ENCODE data around the gene APBA1.

APBA1 gene

GRCh38 chr9:69392826-69393225 is 279.3 kb downstream of the APBA1 start:
- DNase-seq: no peak

GRCh38 chr9:69391946-69392345 is 280.2 kb downstream of the APBA1 start:
- DNase-seq: no peak

GRCh38 chr9:69391487-69391886 is 280.7 kb downstream of the APBA1 start:
- DNase-seq: no peak

- no peak for DNase-seq
These were observed 282.7 kb downstream of the APBA1 start for GRCh38 chr9:69389437-69389995.

GRCh38 chr9:69388596-69388995 is 283.6 kb downstream of the APBA1 start:
- DNase-seq: no peak

- no peak for DNase-seq
These were observed 285.5 kb downstream of the APBA1 start for GRCh38 chr9:69386651-69387050.

GRCh38 chr9:69385581-69386033 is 286.6 kb downstream of the APBA1 start:
- no peak for DNase-seq

- DNase-seq: no peak
These were observed 290.0 kb downstream of the APBA1 start for GRCh38 chr9:69382135-69382534.

- DNase-seq: no peak
These were observed 291.4 kb downstream of the APBA1 start for GRCh38 chr9:69380811-69381210.

- DNase-seq: no peak
These were observed 291.9 kb downstream of the APBA1 start for GRCh38 chr9:69380301-69380700.

- no peak for DNase-seq
These were observed 292.7 kb downstream of the APBA1 start for GRCh38 chr9:69379270-69379982.

GRCh38 chr9:69377981-69378380 is 294.2 kb downstream of the APBA1 start:
- no peak for DNase-seq

Measured in right forelimb (tissue), 1 donor.